Muscle of leg (tissue), 11 donors: ENCODE measurements around the gene PLA2G2D. TPM values are rescaled to one million over a fixed set of nuclear protein-coding genes. Genes with fewer than 3 reads are reported as not detected.

Source experiments
- DNase-seq: peaks from one replicate; pipeline ENCODE4 v3.0.0; 2013
- H3K27ac ChIP-seq: one replicate; pipeline ENCODE4 v1.5.1; 2013; ENCODE audit warnings: mild to moderate bottlenecking, low read length, control low read depth
- H3K27me3 ChIP-seq: one replicate; pipeline ENCODE4 v1.6.1; 2013; ENCODE audit warnings: low read length; ENCODE audit not compliant: control insufficient read depth, insufficient read depth
- H3K36me3 ChIP-seq: one replicate; pipeline ENCODE4 v1.6.1; 2013; ENCODE audit warnings: low read length; ENCODE audit not compliant: control insufficient read depth, insufficient read depth
- H3K4me1 ChIP-seq: one replicate; pipeline ENCODE4 v1.6.1; 2013; ENCODE audit warnings: low read length; ENCODE audit not compliant: control insufficient read depth, insufficient read depth
- H3K4me3 ChIP-seq: one replicate; pipeline ENCODE4 v1.5.1; 2013; ENCODE audit warnings: low read length, control low read depth
- H3K9me3 ChIP-seq: replicated peaks from 2 replicates; pipeline ENCODE4 v1.6.1; 2013; ENCODE audit warnings: low read depth, low read length; ENCODE audit not compliant: control insufficient read depth
- WGBS: methylation state at CpG from one replicate; pipeline ENCODE4 v1.1.5; 2013; ENCODE audit warnings: missing lambda C conversion rate; ENCODE audit not compliant: insufficient coverage; 5-methylcytosine and 5-hydroxymethylcytosine counted together
- polyA plus RNA-seq, 8 donors: library from polyadenylated mRNA; unstranded; fragments of 120-200 nt; gene quantifications; one replicate each; pipeline versions ENCODE4 v1.2.1 to v1.2.3, GENCODE V29; 2013; ENCODE audit warnings: inconsistent platforms in 1 of 8, low replicate concordance in 1 of 8; ENCODE audit not compliant: insufficient read length in 8 of 8, insufficient read depth in 1 of 8
- total RNA-seq: library from RNA; stranded (reverse); fragments of 120-200 nt; gene quantifications from one replicate; pipeline ENCODE4 v1.2.4, GENCODE V29; 2013

PLA2G2D gene
- total and polyA plus RNA-seq, 9 donors = 0.05 TPM; not detected in 8

DNA sequence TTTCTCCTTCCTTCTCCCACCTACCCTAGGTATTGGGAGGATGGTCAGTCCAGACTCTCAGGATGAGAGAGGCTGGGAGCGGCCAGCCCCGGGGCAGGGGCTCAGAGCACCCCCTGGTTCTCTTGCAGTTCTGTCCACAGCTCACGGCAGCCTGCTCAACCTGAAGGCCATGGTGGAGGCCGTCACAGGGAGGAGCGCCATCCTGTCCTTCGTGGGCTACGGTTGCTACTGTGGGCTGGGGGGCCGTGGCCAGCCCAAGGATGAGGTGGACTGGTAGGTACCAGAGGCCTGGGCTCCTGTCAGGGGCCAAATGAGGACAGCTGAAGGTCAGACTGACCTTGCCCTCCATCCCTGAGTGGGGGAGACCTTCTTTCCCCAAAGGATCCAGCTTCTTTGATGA is 24.0 kb upstream of the PLA2G2D start:
- no peaks in the 10 kb centered on the region for H3K9me3 ChIP-seq
- 83% methylated on average over 8 of the region's 8 CpGs for WGBS
- no peak overlapping the region for H3K4me3 ChIP-seq
- DNase-seq = no peak
- H3K36me3 ChIP-seq = no peaks in the 10 kb centered on the region
- no peaks in the 10 kb centered on the region for H3K4me1 ChIP-seq
- no peak overlapping the region for H3K27ac ChIP-seq
- H3K27me3 ChIP-seq = peaks cover 3% of the 10 kb centered on the region

DNA sequence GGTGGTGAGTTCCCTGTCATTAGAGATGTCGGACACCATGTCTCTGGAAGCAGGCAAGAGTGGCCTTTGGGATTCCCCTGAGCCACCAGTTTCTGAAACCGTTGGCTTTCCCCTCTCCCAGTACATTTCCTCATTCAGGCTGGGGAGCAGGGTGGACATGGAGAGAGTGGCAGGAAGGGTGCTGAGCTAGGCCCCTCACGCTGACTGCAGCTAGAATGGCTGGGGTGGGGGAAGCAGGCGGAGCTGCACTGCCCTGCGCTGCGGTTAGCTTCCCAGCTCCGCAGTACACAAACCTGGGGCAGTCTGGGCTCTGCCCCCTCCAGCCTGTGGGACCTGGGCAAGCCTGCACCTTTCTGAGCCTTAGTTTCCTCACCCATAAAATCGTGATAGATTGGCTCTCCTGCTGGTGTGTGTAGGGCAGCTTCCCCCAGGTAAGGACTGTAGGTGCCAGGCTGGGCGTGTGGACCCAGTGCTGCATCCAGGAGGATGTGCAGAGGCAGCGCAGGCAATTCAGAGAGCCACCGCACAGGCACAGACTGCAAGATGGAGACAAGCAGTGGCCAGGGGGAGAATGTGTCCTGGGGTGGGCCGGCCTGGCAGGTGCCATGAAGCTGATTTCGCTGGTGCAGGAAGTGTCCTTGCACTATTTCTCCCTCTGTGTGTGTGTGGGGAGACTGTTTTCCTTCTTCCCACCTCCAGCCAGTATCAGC is 22.8 kb upstream of the PLA2G2D start:
- Histone ChIP-seq H3K4me3 (no peak overlapping the region), H3K36me3 (no peaks in the 10 kb centered on the region), H3K4me1 (no peaks in the 10 kb centered on the region), H3K27me3 (peaks cover 2% of the 10 kb centered on the region), H3K9me3 (no peaks in the 10 kb centered on the region), H3K27ac (no peak overlapping the region)
- DNase-seq = no peak
- 74% methylated on average over 8 of the region's 13 CpGs for WGBS

DNA sequence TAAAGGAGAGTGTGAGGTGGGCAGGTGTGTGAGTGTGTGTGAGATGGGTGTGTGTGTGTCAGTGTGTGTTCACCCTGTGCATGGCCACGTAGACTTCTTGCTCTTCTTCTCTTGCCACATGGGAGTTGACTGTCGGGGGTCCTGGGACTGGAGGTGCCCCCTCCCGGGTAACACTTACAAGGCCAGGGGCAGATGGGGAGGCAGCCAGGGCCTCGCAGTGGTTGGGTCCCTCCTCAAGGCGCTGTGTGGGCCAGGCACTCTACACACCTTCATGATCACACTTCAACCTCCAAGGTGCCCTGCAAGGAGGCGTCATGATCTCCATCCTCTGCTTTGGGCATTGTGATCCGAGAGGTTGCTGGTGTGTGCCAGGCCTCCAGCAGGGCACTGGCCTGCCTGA is 22.1 kb upstream of the PLA2G2D start:
- no peak overlapping the region for H3K4me3 ChIP-seq
- no peaks in the 10 kb centered on the region for H3K4me1 ChIP-seq
- H3K27ac ChIP-seq = no peak overlapping the region
- H3K36me3 ChIP-seq = no peaks in the 10 kb centered on the region
- H3K27me3 ChIP-seq = peaks cover 2% of the 10 kb centered on the region
- no peaks in the 10 kb centered on the region for H3K9me3 ChIP-seq
- 92% methylated on average over 4 of the region's 7 CpGs for WGBS
- DNase-seq = no peak

DNA sequence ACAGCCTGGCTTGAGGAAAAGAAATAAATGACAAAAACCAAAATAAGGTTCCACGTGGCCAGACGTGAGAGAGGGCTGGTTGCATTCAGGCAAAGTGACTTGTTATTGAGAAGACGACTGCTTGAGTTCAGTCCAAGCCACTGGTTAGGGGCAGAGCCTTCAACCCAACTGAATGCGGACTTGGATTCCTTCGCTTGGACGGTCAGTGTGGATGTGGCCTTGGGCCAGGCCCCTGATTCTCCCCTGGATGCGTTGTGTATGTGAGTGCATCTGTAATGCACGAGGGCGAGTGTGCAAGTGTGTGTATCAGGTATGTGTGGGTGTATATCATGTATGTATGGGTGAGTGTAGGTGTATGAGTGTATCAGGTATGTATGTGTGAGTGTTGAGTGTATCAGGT is 21.7 kb upstream of the PLA2G2D start:
- no peaks in the 10 kb centered on the region for H3K36me3 ChIP-seq
- H3K4me3 ChIP-seq = no peak overlapping the region
- peaks cover 2% of the 10 kb centered on the region for H3K27me3 ChIP-seq
- no peak for DNase-seq
- H3K9me3 ChIP-seq = no peaks in the 10 kb centered on the region
- H3K4me1 ChIP-seq = no peaks in the 10 kb centered on the region
- H3K27ac ChIP-seq = no peak overlapping the region
- WGBS = 75% methylated on average over 9 of the region's 9 CpGs

DNA sequence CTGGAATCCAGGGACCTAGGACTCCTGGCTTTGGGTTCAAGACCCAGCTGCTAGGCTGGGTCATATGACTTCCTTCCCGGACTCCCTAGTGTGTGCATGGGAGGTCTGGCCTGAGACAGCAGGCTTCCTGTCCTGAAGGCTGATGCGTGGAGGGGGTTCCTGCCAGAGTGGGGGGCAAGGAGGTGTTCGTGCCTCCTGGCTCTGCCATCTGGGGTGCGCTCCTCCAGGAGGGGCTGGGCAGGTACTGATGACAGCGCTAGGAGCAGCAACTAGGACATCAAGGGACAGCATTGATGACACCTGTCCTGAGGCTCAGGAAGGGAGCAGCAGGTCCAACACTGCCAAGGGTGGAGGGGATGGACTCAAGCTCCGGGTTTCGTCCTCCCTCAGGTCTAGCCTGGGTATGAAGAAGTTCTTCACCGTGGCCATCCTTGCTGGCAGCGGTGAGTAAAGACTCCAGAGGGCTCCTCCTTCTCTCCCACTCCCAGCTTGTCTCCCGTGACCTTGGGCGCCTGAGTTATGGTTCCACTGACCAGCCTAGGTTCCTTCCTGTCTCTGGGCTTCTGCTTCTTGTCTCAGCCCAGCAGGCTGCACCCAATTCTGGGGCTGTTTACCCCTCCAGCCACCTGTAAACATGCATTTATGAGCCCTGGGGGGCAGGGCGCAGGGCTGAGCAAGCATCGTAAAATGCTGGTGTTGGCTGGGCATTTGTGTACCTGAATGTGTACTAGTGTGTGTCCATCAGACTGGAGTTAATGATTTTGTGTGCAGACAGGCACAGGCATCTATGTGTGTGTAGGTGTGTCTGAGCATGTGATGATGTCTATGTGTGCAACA is 20.7 kb upstream of the PLA2G2D start:
- no peak for DNase-seq
- Histone ChIP-seq H3K27ac (no peak overlapping the region), H3K27me3 (peaks cover 2% of the 10 kb centered on the region), H3K36me3 (no peaks in the 10 kb centered on the region), H3K9me3 (no peaks in the 10 kb centered on the region), H3K4me3 (no peak overlapping the region), H3K4me1 (no peaks in the 10 kb centered on the region)
- 71% methylated on average over 13 of the region's 13 CpGs for WGBS

DNA sequence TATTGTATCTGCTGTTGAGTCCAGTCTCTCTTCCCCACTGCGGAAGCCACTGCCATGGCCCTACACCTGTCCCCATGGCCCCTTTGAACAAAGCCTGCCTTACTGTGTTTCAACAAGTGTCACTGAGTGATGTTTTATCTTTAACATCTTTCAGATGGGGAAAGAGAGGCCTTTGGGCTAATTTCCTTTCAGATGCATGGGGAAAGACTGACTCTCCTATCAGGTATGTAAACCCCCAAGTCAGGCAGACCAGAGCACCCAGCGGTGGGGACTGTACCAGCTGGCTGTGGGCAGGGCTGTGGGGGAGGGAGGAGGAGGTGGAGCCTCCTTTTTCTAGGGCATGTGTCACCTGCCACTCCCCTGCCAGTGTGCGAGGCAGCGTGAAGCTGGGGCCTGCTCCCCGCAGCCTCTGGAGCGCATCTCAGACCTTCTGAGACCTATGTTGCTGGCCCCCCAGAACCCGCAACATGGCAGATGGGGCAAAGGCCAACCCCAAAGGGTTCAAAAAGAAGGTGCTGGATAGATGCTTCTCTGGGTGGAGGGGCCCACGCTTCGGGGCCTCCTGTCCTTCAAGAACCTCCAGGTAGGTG is 19.7 kb upstream of the PLA2G2D start, which contains the start of gene PLA2G2F:
Gene PLA2G2F, plus strand, starts transcription at position 363 of the 590 bp plus-strand sequence. Its CDS starts 105 bp downstream, at position 468.
- Histone ChIP-seq H3K9me3 (no peaks in the 10 kb centered on the region), H3K27me3 (peaks cover 2% of the 10 kb centered on the region), H3K4me1 (no peaks in the 10 kb centered on the region), H3K27ac (no peak within 1 kb of the TSS), H3K4me3 (no peak within 1 kb of the TSS), H3K36me3 (no peaks in the 10 kb centered on the region)
- DNase-seq = no peak
- WGBS = 97% methylated on average over 7 of the region's 9 CpGs

DNA sequence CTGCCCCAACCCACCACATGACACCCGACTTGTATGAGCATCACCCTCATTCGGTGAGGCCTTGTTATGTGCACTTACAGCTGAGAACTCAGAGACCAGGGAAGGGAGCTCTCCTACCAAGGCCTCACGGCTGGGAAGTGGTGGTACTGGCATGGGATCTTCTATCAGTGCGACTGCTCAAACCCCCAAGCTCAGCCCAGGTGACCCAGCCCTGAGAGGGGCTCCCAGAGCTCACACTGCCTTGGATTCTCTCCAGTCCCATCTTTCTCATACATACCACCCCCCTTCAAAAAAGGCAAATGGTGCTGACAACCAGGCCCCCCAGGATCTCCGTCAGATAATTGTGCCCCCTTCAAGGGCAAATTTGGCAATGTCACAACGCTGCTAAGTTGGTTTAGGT is 19.0 kb upstream of the PLA2G2D start:
- Histone ChIP-seq H3K4me1 (no peaks in the 10 kb centered on the region), H3K4me3 (no peak overlapping the region), H3K27ac (no peak overlapping the region), H3K27me3 (peaks cover 2% of the 10 kb centered on the region), H3K36me3 (no peaks in the 10 kb centered on the region), H3K9me3 (no peaks in the 10 kb centered on the region)
- DNase-seq = no peak
- 100% methylated on average over 4 of the region's 6 CpGs for WGBS

DNA sequence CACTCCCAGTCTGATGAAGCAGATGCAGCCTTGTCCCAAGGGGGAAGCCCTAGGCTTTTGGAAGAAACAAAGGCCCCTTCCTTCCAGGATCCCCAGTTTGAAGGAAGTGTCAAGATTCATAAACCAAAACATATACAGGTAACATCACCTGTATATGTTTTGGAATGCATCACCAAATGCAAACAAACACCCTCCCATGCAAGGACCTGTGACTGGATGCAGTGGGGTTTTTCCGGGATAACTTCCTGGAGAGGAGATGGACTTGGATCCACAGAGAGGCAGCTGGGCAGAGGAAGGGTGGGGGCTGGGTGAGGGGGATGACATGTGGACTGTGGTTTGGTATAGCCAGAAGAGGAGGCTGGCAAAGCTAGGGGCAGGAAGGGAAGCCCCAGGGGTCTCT is 18.3 kb upstream of the PLA2G2D start:
- 78% methylated on average over 1 of the region's 1 CpG for WGBS
- peaks cover 2% of the 10 kb centered on the region for H3K27me3 ChIP-seq
- no peak overlapping the region for H3K27ac ChIP-seq

DNA sequence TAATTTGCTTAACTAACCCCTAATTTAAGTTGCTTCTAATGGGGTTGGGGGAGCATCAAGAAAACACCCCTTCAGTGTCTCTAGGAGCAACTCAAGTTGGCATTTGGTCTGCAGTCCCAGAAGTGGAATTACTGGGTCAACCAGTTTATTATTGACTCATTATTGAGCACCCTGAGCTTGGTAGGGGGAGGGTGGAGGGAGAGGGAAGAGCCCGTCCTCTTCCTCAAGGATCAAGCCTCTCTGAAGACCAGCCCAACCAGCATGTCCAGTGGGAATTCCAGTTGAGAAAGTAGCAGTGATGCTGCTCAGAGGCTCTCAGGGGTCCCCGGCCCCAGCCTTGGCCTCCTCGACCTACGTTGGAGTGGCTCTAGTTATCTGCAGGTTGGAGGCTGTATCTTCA is 17.7 kb upstream of the PLA2G2D start:
- Histone ChIP-seq H3K27ac (no peak overlapping the region), H3K27me3 (peaks cover 2% of the 10 kb centered on the region), H3K4me1 (no peaks in the 10 kb centered on the region), H3K36me3 (no peaks in the 10 kb centered on the region), H3K4me3 (no peak overlapping the region), H3K9me3 (no peaks in the 10 kb centered on the region)
- 93% methylated on average over 3 of the region's 4 CpGs for WGBS
- DNase-seq = no peak

More for the DNA sequence above, 18.3 kb upstream of the PLA2G2D start:
- Histone ChIP-seq H3K9me3 (no peaks in the 10 kb centered on the region), H3K4me3 (no peak overlapping the region), H3K4me1 (no peaks in the 10 kb centered on the region), H3K36me3 (no peaks in the 10 kb centered on the region)
- no peak for DNase-seq

DNA sequence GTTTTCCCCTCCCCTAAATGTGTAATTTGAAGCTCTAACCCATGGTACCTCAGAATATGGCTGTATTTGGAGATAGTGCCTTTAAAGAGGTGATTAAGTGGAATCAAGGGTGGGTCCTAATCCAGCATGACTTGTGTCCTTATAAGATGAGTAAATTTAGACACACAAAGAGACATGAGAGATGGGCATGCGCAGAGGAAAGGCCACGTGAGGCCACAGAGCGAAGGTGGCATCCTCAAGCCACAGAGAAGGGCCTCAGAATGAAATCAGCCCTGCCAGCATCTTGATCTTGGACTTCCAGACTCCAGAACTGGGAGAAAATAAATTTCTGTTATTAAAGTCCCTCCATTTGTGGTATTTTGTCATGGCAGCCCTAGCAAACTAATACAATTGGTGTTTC is 16.9 kb upstream of the PLA2G2D start:
- Histone ChIP-seq H3K27me3 (no peaks in the 10 kb centered on the region), H3K4me1 (no peaks in the 10 kb centered on the region), H3K4me3 (no peak overlapping the region), H3K36me3 (no peaks in the 10 kb centered on the region), H3K9me3 (no peaks in the 10 kb centered on the region), H3K27ac (no peak overlapping the region)
- 100% methylated on average over 1 of the region's 3 CpGs for WGBS
- DNase-seq = no peak
